ENCODE measurements around the gene TAS2R1.

DNA sequence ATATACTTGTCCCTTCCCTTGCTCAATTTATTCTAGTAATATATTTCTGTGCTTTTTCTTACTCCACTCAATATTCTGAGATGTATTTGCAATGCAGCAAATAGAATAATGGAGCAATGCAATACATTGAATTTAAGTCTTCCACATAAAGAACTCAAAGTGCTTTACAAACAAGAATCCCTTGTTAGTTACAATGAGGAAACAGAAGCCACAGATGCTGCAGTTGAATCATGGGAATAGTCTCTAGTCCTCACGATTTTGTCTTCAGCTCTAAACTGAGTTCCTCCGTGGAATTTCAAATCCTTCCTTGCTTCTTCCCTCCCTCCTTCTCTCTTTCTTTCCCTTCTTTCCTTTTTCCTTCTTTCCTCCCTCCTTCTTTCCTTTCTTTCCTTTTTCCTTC is 12.5 kb upstream of the TAS2R1 start:
- TF ChIP-seq, protein P1, sequence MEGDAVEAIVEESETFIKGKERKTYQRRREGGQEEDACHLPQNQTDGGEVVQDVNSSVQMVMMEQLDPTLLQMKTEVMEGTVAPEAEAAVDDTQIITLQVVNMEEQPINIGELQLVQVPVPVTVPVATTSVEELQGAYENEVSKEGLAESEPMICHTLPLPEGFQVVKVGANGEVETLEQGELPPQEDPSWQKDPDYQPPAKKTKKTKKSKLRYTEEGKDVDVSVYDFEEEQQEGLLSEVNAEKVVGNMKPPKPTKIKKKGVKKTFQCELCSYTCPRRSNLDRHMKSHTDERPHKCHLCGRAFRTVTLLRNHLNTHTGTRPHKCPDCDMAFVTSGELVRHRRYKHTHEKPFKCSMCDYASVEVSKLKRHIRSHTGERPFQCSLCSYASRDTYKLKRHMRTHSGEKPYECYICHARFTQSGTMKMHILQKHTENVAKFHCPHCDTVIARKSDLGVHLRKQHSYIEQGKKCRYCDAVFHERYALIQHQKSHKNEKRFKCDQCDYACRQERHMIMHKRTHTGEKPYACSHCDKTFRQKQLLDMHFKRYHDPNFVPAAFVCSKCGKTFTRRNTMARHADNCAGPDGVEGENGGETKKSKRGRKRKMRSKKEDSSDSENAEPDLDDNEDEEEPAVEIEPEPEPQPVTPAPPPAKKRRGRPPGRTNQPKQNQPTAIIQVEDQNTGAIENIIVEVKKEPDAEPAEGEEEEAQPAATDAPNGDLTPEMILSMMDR (IDR thresholded peaks at IDR 0.05), result no peak
- TF ChIP-seq POLR2A (IDR thresholded peaks at IDR 0.05), result no peak
